Measurements from ENCODE around the gene PRODH. TPM values are rescaled to one million over a fixed set of nuclear protein-coding genes. Genes with fewer than 3 reads are reported as not detected.
A peak's percentile ranks its signal among the peaks of the same experiment; 100 is the strongest.
"Not testable (repeated sequence)": the region's sequence is repeated elsewhere in the genome, so short reads cannot be mapped to it uniquely, and the experiment has no call there.

The PRODH gene
- total RNA-seq, 1 donor from 2014 or later: 5.0 TPM

- Histone ChIP-seq H3K4me3 (ENCODE audit: low read depth, low read length) (no peak overlapping the region), H3K36me3 (ENCODE audit: control insufficient read depth, insufficient read depth, low read length) (no peaks in the 10 kb centered on the region), H3K27me3 (ENCODE audit: control insufficient read depth, insufficient read depth, low read length) (no peaks in the 10 kb centered on the region)
- FAIRE-seq (no peak), DNase-seq (ENCODE audit: low read depth) (no peak)
- no peak for TF ChIP-seq CTCF (IDR thresholded peaks at IDR 0.05; ENCODE audit: insufficient read depth, low read length, severe bottlenecking)
Measured at GRCh38 chr22:18906896-18907295, 29.2 kb downstream of the PRODH start.

GRCh38 chr22:18906410-18906745 lies 29.7 kb downstream of the PRODH start:
- not testable (repeated sequence) for DNase-seq (ENCODE audit: low read depth); H3K4me3 ChIP-seq (ENCODE audit: low read depth, low read length); FAIRE-seq; H3K36me3 ChIP-seq (ENCODE audit: control insufficient read depth, insufficient read depth, low read length); H3K27me3 ChIP-seq (ENCODE audit: control insufficient read depth, insufficient read depth, low read length)

GRCh38 chr22:18905540-18906409 lies 30.3 kb downstream of the PRODH start, which contains the start of gene DGCR6:
TSS of gene DGCR6 (plus strand) at chr22:18906320. CDS start at chr22:18906375, 55 bp downstream.
- H3K36me3 ChIP-seq (ENCODE audit: control insufficient read depth, insufficient read depth, low read length): no peaks in the 10 kb centered on the region
- no peak for FAIRE-seq
- no peak for DNase-seq (ENCODE audit: low read depth)
- no peak for TF ChIP-seq CTCF (IDR thresholded peaks at IDR 0.05; ENCODE audit: insufficient read depth, low read length, severe bottlenecking)
- H3K27me3 ChIP-seq (ENCODE audit: control insufficient read depth, insufficient read depth, low read length): no peaks in the 10 kb centered on the region
- peak within 1 kb of the TSS; percentile 18 for H3K4me3 ChIP-seq (ENCODE audit: low read depth, low read length)

GRCh38 chr22:18896037-18896657 lies 39.9 kb downstream of the PRODH start:
- H3K4me3 ChIP-seq (ENCODE audit: low read depth, low read length); FAIRE-seq; H3K27me3 ChIP-seq (ENCODE audit: control insufficient read depth, insufficient read depth, low read length); DNase-seq (ENCODE audit: low read depth); H3K36me3 ChIP-seq (ENCODE audit: control insufficient read depth, insufficient read depth, low read length): not testable (repeated sequence)

- H3K4me3 ChIP-seq (ENCODE audit: low read depth, low read length); FAIRE-seq: not testable (repeated sequence)
Measured at GRCh38 chr22:18893775-18894174, 42.3 kb downstream of the PRODH start.

GRCh38 chr22:18890510-18891192 lies 45.4 kb downstream of the PRODH start:
- H3K4me3 ChIP-seq (ENCODE audit: low read depth, low read length); DNase-seq (ENCODE audit: low read depth); H3K27me3 ChIP-seq (ENCODE audit: control insufficient read depth, insufficient read depth, low read length); H3K36me3 ChIP-seq (ENCODE audit: control insufficient read depth, insufficient read depth, low read length): not testable (repeated sequence)
- FAIRE-seq: peak; percentile 96

More at GRCh38 chr22:18893775-18894174, 42.3 kb downstream of the PRODH start:
- H3K36me3 ChIP-seq (ENCODE audit: control insufficient read depth, insufficient read depth, low read length); DNase-seq (ENCODE audit: low read depth); H3K27me3 ChIP-seq (ENCODE audit: control insufficient read depth, insufficient read depth, low read length): not testable (repeated sequence)

- FAIRE-seq (no peak), DNase-seq (ENCODE audit: low read depth) (no peak)
- H3K36me3 ChIP-seq (ENCODE audit: control insufficient read depth, insufficient read depth, low read length): no peaks in the 10 kb centered on the region
- no peak for TF ChIP-seq CTCF (IDR thresholded peaks at IDR 0.05; ENCODE audit: insufficient read depth, low read length, severe bottlenecking)
- H3K27me3 ChIP-seq (ENCODE audit: control insufficient read depth, insufficient read depth, low read length): no peaks in the 10 kb centered on the region
- H3K4me3 ChIP-seq (ENCODE audit: low read depth, low read length): no peak overlapping the region
Measured at GRCh38 chr22:18888115-18888514, 48.0 kb downstream of the PRODH start.

- not testable (repeated sequence) for H3K36me3 ChIP-seq (ENCODE audit: control insufficient read depth, insufficient read depth, low read length); DNase-seq (ENCODE audit: low read depth); FAIRE-seq; H3K4me3 ChIP-seq (ENCODE audit: low read depth, low read length); H3K27me3 ChIP-seq (ENCODE audit: control insufficient read depth, insufficient read depth, low read length)
Measured at GRCh38 chr22:18884465-18884864, 51.6 kb downstream of the PRODH start.

GRCh38 chr22:18881260-18881659 lies 54.8 kb downstream of the PRODH start:
- not testable (repeated sequence) for H3K4me3 ChIP-seq (ENCODE audit: low read depth, low read length); H3K27me3 ChIP-seq (ENCODE audit: control insufficient read depth, insufficient read depth, low read length); H3K36me3 ChIP-seq (ENCODE audit: control insufficient read depth, insufficient read depth, low read length); FAIRE-seq
- peak; percentile 40 for DNase-seq (ENCODE audit: low read depth)

Measured in bronchial epithelial cell (primary cell).